Colonic mucosa (tissue), 4 donors: Measurements from ENCODE around the gene MARCHF2. TPM values are rescaled to one million over a fixed set of nuclear protein-coding genes. Genes with fewer than 3 reads are reported as not detected.
A peak's percentile ranks its signal among the peaks of the same experiment; 100 is the strongest.

Experiments
- DNase-seq: peaks from one replicate; pipeline ENCODE4 v3.0.0-alpha.2; 2020
- H3K27ac ChIP-seq: fragments of 200-600 bp; one replicate; pipeline ENCODE4 v1.8.0; 2021
- H3K27me3 ChIP-seq: fragments of 200-600 bp; one replicate; pipeline ENCODE4 v1.8.0; 2021
- H3K36me3 ChIP-seq: fragments of 200-600 bp; one replicate; pipeline ENCODE4 v1.8.0; 2021
- H3K4me1 ChIP-seq: fragments of 200-600 bp; one replicate; pipeline ENCODE4 v1.8.0; 2021; ENCODE audit warnings: mild to moderate bottlenecking
- H3K4me3 ChIP-seq: fragments of 200-600 bp; one replicate; pipeline ENCODE4 v1.8.0; 2021
- H3K9ac ChIP-seq, 2 donors: one replicate each; pipeline ENCODE4 v1.7.0; 2013; ENCODE audit warnings: control low read depth in 2 of 2, low read depth in 2 of 2, low read length in 2 of 2
- H3K9me3 ChIP-seq: fragments of 200-600 bp; one replicate; pipeline ENCODE4 v1.8.0; 2021
- intact Hi-C: fragments of 100-400 bp; cut with DNase I; formaldehyde crosslinking; loops from one replicate; pipeline ENCODE4 v1.14.1; 2022
- total RNA-seq, 2 donors: library from RNA; stranded (reverse); fragmentation: NEBNext Ultra II Directional in 1 of 2; extraction: Animal tissue kit (Norgen Biotek cat#: 25700) in 1 of 2; gene quantifications; one replicate each; pipeline ENCODE4 v1.2.1, GENCODE V29; 2021
- TF ChIP-seq, protein P1 (sequence below): fragments of 200-600 bp; IDR thresholded peaks from one replicate; pipeline ENCODE4 v1.8.0; 2022; ENCODE audit warnings: antibody characterized with exemption, mild to moderate bottlenecking
- donor health status: healthy.
- donor health status: DM: no; HTN: no; CAD: no.
- donor health status: DM: no; HTN: no; CAD: no.

The MARCHF2 gene
- total RNA-seq, 2 donors from 2014 or later: 18.8 to 33.1 TPM

DNA sequence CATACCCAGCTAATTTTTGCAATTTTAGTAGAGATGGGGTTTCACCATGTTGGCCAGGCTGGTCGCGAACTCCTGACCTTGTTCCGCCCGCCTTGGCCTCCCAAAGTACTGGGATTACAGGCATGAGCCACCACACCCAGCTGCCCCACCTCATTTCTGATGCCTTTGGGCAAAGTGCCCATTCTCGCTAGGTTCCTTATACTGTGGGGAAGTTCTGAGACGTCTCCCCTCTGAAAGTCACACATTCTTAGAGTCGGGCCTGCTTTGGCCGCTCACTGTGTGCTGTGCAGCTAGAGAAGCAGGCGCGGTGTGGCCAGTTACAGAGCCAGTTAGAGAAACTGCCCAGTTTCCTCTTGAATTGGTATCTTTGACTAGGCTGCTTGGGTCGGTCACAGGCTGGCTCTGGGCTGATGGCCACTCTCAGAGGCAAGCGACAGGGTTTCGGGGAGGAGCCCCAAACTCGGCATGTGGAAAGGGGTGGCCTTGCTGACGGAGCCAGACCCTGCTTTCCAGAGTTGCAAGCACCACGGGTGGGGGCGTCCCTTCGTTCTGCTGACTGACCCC is 71.3 kb downstream of the MARCHF2 start:
- H3K27ac ChIP-seq: no peak overlapping the region
- DNase-seq: peak; percentile 56
- no peak overlapping the region for H3K4me3 ChIP-seq
- no peaks in the 10 kb centered on the region for H3K4me1 ChIP-seq
- H3K27me3 ChIP-seq: no peaks in the 10 kb centered on the region
- intact Hi-C loops: no loop called here
- TF ChIP-seq, protein P1, sequence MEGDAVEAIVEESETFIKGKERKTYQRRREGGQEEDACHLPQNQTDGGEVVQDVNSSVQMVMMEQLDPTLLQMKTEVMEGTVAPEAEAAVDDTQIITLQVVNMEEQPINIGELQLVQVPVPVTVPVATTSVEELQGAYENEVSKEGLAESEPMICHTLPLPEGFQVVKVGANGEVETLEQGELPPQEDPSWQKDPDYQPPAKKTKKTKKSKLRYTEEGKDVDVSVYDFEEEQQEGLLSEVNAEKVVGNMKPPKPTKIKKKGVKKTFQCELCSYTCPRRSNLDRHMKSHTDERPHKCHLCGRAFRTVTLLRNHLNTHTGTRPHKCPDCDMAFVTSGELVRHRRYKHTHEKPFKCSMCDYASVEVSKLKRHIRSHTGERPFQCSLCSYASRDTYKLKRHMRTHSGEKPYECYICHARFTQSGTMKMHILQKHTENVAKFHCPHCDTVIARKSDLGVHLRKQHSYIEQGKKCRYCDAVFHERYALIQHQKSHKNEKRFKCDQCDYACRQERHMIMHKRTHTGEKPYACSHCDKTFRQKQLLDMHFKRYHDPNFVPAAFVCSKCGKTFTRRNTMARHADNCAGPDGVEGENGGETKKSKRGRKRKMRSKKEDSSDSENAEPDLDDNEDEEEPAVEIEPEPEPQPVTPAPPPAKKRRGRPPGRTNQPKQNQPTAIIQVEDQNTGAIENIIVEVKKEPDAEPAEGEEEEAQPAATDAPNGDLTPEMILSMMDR: no peak
- H3K9me3 ChIP-seq: no peaks in the 10 kb centered on the region
- H3K36me3 ChIP-seq: peaks cover 36% of the 10 kb centered on the region
- H3K9ac ChIP-seq: no peak overlapping the region

- H3K4me3 ChIP-seq: no peak overlapping the region
- H3K27me3 ChIP-seq: no peaks in the 10 kb centered on the region
- intact Hi-C loops: no loop called here
- DNase-seq: no peak
- no peaks in the 10 kb centered on the region for H3K9me3 ChIP-seq
- TF ChIP-seq, protein P1: no peak
- H3K9ac ChIP-seq: no peak overlapping the region
- no peaks in the 10 kb centered on the region for H3K4me1 ChIP-seq
- no peak overlapping the region for H3K27ac ChIP-seq
- peaks cover 36% of the 10 kb centered on the region for H3K36me3 ChIP-seq
These were observed 72.7 kb downstream of the MARCHF2 start for GRCh38 chr19:8485561-8486371.

GRCh38 chr19:8486661-8487136 is 73.6 kb downstream of the MARCHF2 start:
- Histone ChIP-seq H3K4me1 (no peaks in the 10 kb centered on the region), H3K9me3 (no peaks in the 10 kb centered on the region), H3K27me3 (no peaks in the 10 kb centered on the region), H3K36me3 (peaks cover 36% of the 10 kb centered on the region), H3K27ac (no peak overlapping the region), H3K4me3 (no peak overlapping the region), H3K9ac (peak overlapping the region in 1 of 2 donors; percentile 31)
- intact Hi-C loops: no loop called here
- no peak for DNase-seq
- TF ChIP-seq, protein P1: no peak

- Histone ChIP-seq H3K27me3 (no peaks in the 10 kb centered on the region), H3K27ac (peak overlapping the region; percentile 43), H3K9me3 (no peaks in the 10 kb centered on the region), H3K4me3 (no peak overlapping the region), H3K4me1 (no peaks in the 10 kb centered on the region), H3K9ac (peak overlapping the region in 1 of 2 donors; percentile 31), H3K36me3 (peaks cover 36% of the 10 kb centered on the region)
- no peak for DNase-seq
- intact Hi-C loops: no loop called here
- TF ChIP-seq, protein P1: no peak
These were observed 74.2 kb downstream of the MARCHF2 start for GRCh38 chr19:8487137-8487851.

GRCh38 chr19:8488365-8488764 is 75.3 kb downstream of the MARCHF2 start:
- Histone ChIP-seq H3K9me3 (no peaks in the 10 kb centered on the region), H3K27ac (no peak overlapping the region), H3K36me3 (peaks cover 31% of the 10 kb centered on the region), H3K27me3 (no peaks in the 10 kb centered on the region), H3K4me3 (no peak overlapping the region), H3K4me1 (no peaks in the 10 kb centered on the region), H3K9ac (no peak overlapping the region)
- intact Hi-C loops: no loop called here
- TF ChIP-seq, protein P1: no peak
- DNase-seq: no peak
